ENCODE results near the gene NRM.
"Not testable (repeated sequence)": the region's sequence is repeated elsewhere in the genome, so short reads cannot be mapped to it uniquely, and the experiment has no call there.

The NRM gene, protein sequence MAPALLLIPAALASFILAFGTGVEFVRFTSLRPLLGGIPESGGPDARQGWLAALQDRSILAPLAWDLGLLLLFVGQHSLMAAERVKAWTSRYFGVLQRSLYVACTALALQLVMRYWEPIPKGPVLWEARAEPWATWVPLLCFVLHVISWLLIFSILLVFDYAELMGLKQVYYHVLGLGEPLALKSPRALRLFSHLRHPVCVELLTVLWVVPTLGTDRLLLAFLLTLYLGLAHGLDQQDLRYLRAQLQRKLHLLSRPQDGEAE

DNA sequence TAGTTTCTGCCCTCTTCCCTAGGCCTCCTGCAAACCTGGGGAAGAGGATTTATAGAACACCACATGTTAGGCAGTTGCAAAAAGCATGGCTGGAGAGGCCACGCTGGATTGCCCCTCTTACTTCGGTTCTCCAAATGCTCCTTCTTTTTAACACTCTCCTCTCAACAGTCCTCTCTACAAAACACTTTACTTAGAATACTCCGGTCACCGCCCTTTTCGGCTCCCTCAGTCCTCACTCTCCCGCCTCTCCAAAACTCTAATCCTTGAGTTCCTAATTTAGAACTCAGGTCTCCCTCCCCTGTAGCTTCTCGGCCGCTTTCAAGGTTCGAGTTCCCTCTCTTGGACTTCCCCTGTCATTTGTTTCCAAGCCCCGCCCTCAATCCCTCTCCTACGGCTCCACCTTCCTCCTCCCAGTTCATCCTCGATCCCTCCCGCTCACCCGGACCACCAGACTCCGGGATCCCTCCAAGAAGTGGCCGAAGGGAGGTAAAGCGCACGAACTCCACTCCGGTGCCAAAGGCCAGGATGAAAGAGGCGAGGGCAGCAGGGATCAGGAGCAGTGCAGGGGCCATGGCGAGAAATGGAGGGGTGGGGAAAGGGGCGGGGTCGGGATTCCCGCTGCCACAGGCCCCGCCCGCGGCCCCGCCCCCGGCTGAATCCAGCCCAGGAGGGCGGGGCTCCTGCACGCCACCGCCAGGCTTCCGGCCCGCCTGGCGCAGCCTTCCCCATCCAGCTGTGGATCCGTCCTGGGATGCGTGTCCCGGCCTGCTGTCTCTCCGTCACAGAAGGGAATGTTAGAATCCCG is at the start of gene NRM:
Gene NRM, minus strand, starts transcription at position 582 of the 805 bp plus-strand sequence. Its CDS starts 10 bp downstream, at position 572.
- FAIRE-seq: no peak

DNA sequence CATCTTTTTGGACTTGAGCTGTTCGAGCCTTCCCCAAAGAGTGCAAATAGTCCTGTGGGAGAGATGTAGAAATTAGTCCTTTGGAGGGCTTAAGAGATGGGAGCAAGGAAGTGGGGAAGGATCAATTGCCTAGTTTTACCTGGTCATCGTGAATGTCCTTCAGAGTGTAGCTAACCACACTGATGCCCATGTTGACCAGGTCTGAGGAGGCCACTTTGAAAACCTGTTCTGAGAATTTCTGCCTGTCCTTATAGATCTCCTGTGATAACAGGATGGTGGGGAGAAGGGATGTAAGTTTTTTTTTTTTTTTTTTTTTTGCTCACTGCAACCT is 49.7 kb upstream of the NRM start:
- FAIRE-seq: no peak

- no peak for FAIRE-seq
Observed at GRCh38 chr6:30738532-30738931, 47.7 kb upstream of the NRM start.

GRCh38 chr6:30735668-30736314 is 45.0 kb upstream of the NRM start:
- no peak for FAIRE-seq

DNA sequence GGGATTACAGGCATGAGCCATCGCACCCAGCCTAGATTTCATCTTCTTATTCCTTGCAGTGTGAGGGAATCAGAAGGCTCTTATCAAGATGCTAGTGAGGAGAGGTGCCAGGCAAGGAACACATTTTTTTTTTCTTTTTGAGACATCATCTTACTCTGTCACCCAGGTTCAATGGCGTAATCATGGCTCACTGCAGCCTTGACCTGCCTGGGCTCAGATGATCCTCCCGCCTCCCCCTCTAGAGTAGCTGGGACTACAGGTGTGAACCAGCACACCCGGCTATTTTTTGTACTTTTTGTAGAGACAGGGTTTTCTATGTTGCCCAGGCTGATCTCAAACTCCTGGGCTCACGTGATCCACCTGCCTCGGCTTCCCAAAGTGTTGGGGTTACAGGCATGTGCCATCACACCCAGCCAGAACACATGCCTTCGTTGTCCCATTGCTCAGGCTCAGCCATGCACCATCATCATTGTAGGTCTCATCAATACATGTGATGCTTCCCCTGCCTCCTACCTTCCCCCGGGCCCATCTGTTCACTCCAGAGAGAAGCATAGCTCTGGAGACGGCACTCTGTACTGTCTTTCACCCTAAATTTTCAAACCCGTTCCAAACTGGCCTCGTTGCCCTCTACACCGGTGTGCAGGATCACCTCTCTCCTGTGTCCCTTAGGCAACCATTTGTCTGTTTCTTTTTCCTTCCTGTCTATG is 41.6 kb upstream of the NRM start:
- no peak for FAIRE-seq

DNA sequence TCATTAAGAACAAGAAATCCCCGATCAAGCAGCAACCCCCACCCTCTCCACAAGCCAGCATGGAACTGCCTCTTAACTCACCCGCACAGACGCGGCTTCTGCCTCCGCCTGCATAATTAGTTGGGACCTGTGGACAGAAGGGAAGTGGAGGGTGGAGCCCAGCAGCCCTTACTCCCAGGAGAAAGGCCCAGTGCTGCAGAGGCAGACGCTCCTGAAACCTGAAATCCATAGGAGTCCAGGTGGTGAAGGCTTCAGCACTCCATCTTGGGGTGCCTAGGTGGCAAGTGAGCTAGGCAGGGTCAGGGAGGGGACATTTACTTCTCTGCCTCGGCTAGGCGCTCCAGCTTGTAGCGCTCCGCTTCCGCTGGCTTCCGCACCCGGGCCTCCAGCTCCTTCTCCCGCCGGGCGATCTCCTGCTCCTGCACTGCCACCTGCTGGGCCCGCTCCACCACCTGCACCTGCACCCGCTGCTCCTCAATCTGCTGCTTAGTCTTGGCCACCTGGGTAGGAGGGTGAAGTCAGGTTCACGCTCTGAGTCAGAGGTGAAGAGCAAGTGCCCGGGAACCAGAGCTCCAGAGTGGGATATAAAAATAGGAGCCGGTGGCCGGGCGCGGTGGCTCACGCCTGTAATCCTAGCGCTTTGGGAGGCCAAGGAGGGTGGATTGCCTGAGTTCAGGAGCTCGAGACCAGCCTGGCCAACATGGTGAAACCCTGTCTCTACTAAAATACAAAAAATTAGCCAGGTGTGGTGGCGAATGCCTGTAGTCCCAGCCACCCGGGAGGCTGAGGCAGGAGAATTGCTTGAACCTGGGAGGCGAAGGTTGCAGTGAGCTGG is 40.0 kb upstream of the NRM start:
- no peak for FAIRE-seq

DNA sequence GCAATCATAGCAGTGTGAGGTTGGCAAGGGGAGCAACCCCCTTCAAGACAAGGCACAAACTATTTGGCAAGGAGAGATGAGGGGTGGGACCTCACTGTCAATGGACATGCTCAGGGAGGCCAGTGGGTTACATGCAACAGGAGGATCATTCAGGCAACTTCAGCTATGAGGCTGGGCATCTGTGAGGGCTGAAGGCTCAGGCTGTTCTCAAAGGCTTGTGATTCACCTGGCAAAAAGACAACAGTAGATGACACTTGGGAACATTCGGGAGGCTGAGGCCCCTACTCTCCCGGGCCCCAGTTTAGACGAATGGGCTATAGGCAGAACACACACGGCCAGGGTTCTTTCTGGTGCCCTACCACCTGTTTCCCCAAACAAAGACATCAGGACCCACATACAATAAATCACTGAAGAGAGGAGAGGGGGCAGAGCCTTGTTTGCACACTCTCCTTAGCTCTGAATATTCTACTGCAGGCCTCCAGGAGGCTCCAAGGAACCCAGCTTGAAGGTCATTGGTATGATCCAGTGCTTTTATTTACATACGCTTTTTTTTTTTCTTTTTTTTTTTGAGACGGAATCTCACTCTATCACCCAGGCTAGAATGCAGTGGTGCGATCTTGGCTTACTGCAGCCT is 37.3 kb upstream of the NRM start:
- FAIRE-seq: no peak

GRCh38 chr6:30726506-30727413 is 36.0 kb upstream of the NRM start:
- no peak for FAIRE-seq

GRCh38 chr6:30725713-30726505 is 35.1 kb upstream of the NRM start:
- no peak for FAIRE-seq

DNA sequence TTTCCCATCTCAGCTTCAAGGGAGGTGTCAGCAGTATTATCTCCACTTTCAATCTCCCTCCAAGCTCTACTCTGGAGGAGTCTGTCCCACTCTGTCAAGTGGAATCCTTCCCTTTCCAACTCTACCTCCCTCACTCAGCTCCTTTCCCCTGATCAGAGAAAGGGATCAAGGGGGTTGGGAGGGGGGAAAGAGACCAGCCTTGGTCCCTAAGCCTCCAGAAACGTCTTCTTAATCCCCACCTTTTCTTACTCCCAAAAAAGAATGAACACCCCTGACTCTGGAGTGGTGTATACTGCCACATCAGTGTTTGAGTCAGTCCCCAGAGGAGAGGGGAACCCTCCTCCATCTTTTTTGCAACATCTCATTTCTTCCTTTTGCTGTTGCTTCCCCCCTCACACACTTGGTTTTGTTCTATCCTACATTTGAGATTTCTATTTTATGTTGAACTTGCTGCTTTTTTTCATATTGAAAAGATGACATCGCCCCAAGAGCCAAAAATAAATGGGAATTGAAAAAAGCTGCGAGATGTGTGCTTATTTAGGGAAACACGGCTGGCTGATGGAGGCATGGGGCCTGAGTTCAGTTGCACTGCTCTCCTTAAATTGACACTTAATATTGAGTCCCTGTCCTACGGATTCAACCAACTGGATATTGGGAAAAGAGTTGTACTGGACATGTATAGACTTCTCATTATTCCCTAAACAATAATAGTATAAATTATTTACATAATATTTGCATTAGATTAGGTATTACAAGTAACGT is 34.3 kb upstream of the NRM start:
- no peak for FAIRE-seq

GRCh38 chr6:30723843-30724741 is 33.3 kb upstream of the NRM start:
- not testable (repeated sequence) for FAIRE-seq

DNA sequence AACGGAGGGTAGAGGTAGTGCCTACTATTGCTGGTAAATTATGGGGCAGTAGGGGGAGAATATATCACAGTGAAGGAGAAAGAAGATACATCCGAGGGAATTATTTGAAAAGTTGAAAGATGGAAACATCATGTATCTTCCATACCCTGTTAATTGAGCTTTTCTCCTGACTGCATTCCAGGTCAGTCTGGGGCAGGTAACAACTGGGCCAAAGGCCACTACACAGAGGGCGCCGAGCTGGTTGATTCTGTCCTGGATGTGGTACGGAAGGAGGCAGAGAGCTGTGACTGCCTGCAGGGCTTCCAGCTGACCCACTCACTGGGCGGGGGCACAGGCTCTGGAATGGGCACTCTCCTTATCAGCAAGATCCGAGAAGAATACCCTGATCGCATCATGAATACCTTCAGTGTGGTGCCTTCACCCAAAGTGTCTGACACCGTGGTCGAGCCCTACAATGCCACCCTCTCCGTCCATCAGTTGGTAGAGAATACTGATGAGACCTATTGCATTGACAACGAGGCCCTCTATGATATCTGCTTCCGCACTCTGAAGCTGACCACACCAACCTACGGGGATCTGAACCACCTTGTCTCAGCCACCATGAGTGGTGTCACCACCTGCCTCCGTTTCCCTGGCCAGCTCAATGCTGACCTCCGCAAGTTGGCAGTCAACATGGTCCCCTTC is 32.5 kb upstream of the NRM start:
- FAIRE-seq: not testable (repeated sequence)

GRCh38 chr6:30722280-30723112 is 31.7 kb upstream of the NRM start:
- no peak for FAIRE-seq

DNA sequence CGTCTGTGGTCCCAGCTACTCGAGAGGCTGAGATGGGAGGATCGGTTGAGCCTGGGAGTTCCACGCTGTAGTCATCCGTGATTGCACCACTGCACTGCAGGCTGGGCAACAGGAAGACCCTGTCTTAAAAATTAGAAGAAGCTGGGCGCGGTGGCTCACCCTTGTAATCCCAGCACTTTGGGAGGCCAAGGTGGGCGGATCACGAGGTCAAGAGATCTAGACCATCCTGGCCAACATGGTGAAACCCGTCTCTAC is 31.2 kb upstream of the NRM start:
- not testable (repeated sequence) for FAIRE-seq

- no peak for FAIRE-seq
Observed at GRCh38 chr6:30721198-30722024, 30.6 kb upstream of the NRM start.

DNA sequence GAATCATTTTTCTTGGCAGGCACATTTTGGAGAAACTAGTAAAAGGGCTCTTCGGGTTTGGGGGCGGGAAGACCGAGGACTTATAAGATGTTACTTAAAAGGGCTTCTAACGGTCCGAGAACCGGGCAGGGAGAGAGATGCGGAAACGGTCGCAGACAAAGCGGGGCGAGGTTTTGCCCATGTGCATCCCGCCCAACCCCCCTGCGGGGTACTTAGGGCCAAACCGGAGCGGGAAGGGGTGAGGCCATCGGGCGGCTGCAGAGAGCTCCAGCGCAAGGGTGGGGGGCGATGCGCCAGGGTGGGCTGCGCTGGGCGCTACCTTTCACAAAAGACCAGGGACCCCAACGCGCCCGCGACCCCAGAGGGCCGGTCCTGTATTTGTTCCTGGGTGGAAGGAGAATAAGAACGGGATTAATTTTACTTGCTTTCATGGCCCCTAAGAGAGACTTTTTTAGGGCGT is 30.0 kb upstream of the NRM start:
- FAIRE-seq: no peak
